Measurements from ENCODE around the gene TUB. TPM values are rescaled to one million over a fixed set of nuclear protein-coding genes. Genes with fewer than 3 reads are reported as not detected.

Gene TUB
- total RNA-seq, 1 experiment from 2014 or later = 3.3 TPM

GRCh38 chr11:8089791-8090510 is 8.9 kb downstream of the TUB start:
- no peaks in the 10 kb centered on the region for H3K79me2 ChIP-seq (ENCODE audit: low read length)
- no peaks in the 10 kb centered on the region for H3K9me3 ChIP-seq (ENCODE audit: low read length)
- BruUV-seq (replicated peaks) = no TSS peak
- H3K4me2 ChIP-seq (ENCODE audit: low read length) = no peak overlapping the region
- intact Hi-C loops (cut with micrococcal nuclease) = no loop called here
- ChIA-PET CTCF (interaction anchor here (0.6 to 0.7 kb wide), 4 partner anchors 84 to 553 kb away, joined by 3 to 4 read pairs (median 3); partner anchors contain the start of gene EIF3F), POLR2A (ENCODE audit: unreplicated experiment) (no interaction called here)
- no peaks in the 10 kb centered on the region for H4K20me1 ChIP-seq (ENCODE audit: low read length)
- ATAC-seq = no peak
- no peak overlapping the region for H3K4me3 ChIP-seq (ENCODE audit: low read length)
- H3K9me2 ChIP-seq (replicated peaks; ENCODE audit: low read length) = no peaks in the 10 kb centered on the region
- H3K9ac ChIP-seq (ENCODE audit: low read length) = no peak overlapping the region
- H3K27me3 ChIP-seq (ENCODE audit: low read length) = no peaks in the 10 kb centered on the region
- no peak overlapping the region for H3K27ac ChIP-seq (ENCODE audit: low read length)
- no peaks in the 10 kb centered on the region for H3F3A ChIP-seq (ENCODE audit: low read length, unreplicated experiment)
- no peak for DNase-seq
- no peak overlapping the region for H2AFZ ChIP-seq (ENCODE audit: low read length)
- H3K36me3 ChIP-seq (ENCODE audit: low read depth, low read length) = no peaks in the 10 kb centered on the region
- no peaks in the 10 kb centered on the region for H3K4me1 ChIP-seq (ENCODE audit: insufficient read depth, low read length)
- TF ChIP-seq EZH2 (IDR thresholded peaks at IDR 0.05; ENCODE audit: low read length, unreplicated experiment) = no peak
- no peak for TF ChIP-seq CTCF (conservative IDR thresholded peaks at IDR 0.05; ENCODE audit: low read depth, low read length)
- TF ChIP-seq EZH2phosphoT487 (IDR thresholded peaks at IDR 0.05; ENCODE audit: borderline replicate concordance, low read length) = no peak

GRCh38 chr11:8090756-8091155 is 9.7 kb downstream of the TUB start:
- TF ChIP-seq EZH2 (IDR thresholded peaks at IDR 0.05; ENCODE audit: low read length, unreplicated experiment) (no peak), CTCF (conservative IDR thresholded peaks at IDR 0.05; ENCODE audit: low read depth, low read length) (peak; percentile 71), EZH2phosphoT487 (IDR thresholded peaks at IDR 0.05; ENCODE audit: borderline replicate concordance, low read length) (no peak)
- H2AFZ ChIP-seq (ENCODE audit: low read length) = no peak overlapping the region
- H3K9me3 ChIP-seq (ENCODE audit: low read length) = no peaks in the 10 kb centered on the region
- no peaks in the 10 kb centered on the region for H3K36me3 ChIP-seq (ENCODE audit: low read depth, low read length)
- no peak overlapping the region for H3K27ac ChIP-seq (ENCODE audit: low read length)
- H3F3A ChIP-seq (ENCODE audit: low read length, unreplicated experiment) = no peaks in the 10 kb centered on the region
- no peaks in the 10 kb centered on the region for H4K20me1 ChIP-seq (ENCODE audit: low read length)
- CTCF ChIA-PET = interaction anchor here (0.6 to 0.7 kb wide), 2 partner anchors 104 to 553 kb away, joined by 3 read pairs; partner anchors contain the start of gene EIF3F
- POLR2A ChIA-PET (ENCODE audit: unreplicated experiment) = no interaction called here
- no TSS peak for BruUV-seq (replicated peaks)
- H3K79me2 ChIP-seq (ENCODE audit: low read length) = no peaks in the 10 kb centered on the region
- peak; percentile 30 for DNase-seq
- no peak overlapping the region for H3K4me3 ChIP-seq (ENCODE audit: low read length)
- no peaks in the 10 kb centered on the region for H3K4me1 ChIP-seq (ENCODE audit: insufficient read depth, low read length)
- no peak overlapping the region for H3K4me2 ChIP-seq (ENCODE audit: low read length)
- no peaks in the 10 kb centered on the region for H3K9me2 ChIP-seq (replicated peaks; ENCODE audit: low read length)
- ATAC-seq = no peak
- H3K9ac ChIP-seq (ENCODE audit: low read length) = no peak overlapping the region
- intact Hi-C loops (cut with micrococcal nuclease) = no loop called here
- H3K27me3 ChIP-seq (ENCODE audit: low read length) = no peaks in the 10 kb centered on the region

- Histone ChIP-seq H3K9me2 (replicated peaks; ENCODE audit: low read length) (no peaks in the 10 kb centered on the region), H2AFZ (ENCODE audit: low read length) (no peak overlapping the region), H3K79me2 (ENCODE audit: low read length) (no peaks in the 10 kb centered on the region), H3K27ac (ENCODE audit: low read length) (no peak overlapping the region), H3F3A (ENCODE audit: low read length, unreplicated experiment) (no peaks in the 10 kb centered on the region), H3K4me1 (ENCODE audit: insufficient read depth, low read length) (no peaks in the 10 kb centered on the region), H3K4me2 (ENCODE audit: low read length) (no peak overlapping the region), H3K4me3 (ENCODE audit: low read length) (no peak overlapping the region), H3K9me3 (ENCODE audit: low read length) (no peaks in the 10 kb centered on the region), H3K9ac (ENCODE audit: low read length) (no peak overlapping the region), H4K20me1 (ENCODE audit: low read length) (no peaks in the 10 kb centered on the region), H3K36me3 (ENCODE audit: low read depth, low read length) (no peaks in the 10 kb centered on the region), H3K27me3 (ENCODE audit: low read length) (no peaks in the 10 kb centered on the region)
- TF ChIP-seq EZH2phosphoT487 (IDR thresholded peaks at IDR 0.05; ENCODE audit: borderline replicate concordance, low read length) = no peak
- TF ChIP-seq CTCF (conservative IDR thresholded peaks at IDR 0.05; ENCODE audit: low read depth, low read length) = no peak
- TF ChIP-seq EZH2 (IDR thresholded peaks at IDR 0.05; ENCODE audit: low read length, unreplicated experiment) = no peak
- no TSS peak for BruUV-seq (replicated peaks)
- intact Hi-C loops (cut with micrococcal nuclease) = no loop called here
- ChIA-PET POLR2A (ENCODE audit: unreplicated experiment) (no interaction called here), CTCF (no interaction called here)
- ATAC-seq = no peak
- no peak for DNase-seq
Observed at GRCh38 chr11:8091721-8092120, 10.7 kb downstream of the TUB start.
